OCI-LY7 (cell line): ENCODE measurements around the gene RPL36.

Experiments used
- CTCF ChIP-seq: fragments of 200-600 bp; sonication (generic); conservative IDR thresholded peaks from 2 replicates; pipeline ENCODE4 v1.5.1; 2014; ENCODE audit warnings: mild to moderate bottlenecking, antibody characterized with exemption, low read length, moderate library complexity, mixed read lengths
- EZH2phosphoT487 ChIP-seq: fragments of 200-600 bp; sonication (generic); IDR thresholded peaks from 2 replicates; pipeline ENCODE4 v1.6.1; 2018; ENCODE audit warnings: low read depth, borderline replicate concordance, mild to moderate bottlenecking, mixed run types, antibody characterized with exemption, low read length, moderate library complexity, mixed read lengths

- TF ChIP-seq CTCF (no peak), EZH2phosphoT487 (no peak)
Measured at GRCh38 chr19:5642204-5642603, 47.9 kb upstream of the RPL36 start.
